WTC11 (cell line): Measurements from ENCODE around the gene SRD5A1.

Experiments used
- CREM ChIP-seq: sonication (generic); formaldehyde crosslinking; IDR thresholded peaks from 2 replicates; pipeline ENCODE4 v1.8.1; 2022; ENCODE audit warnings: mild to moderate bottlenecking, missing genetic modification reagents, moderate library complexity
- CTCF ChIP-seq: fragments of 200-600 bp; IDR thresholded peaks from 2 replicates; pipeline ENCODE4 v1.8.0; 2022; ENCODE audit warnings: antibody characterized with exemption
- RELA ChIP-seq: sonication (generic); formaldehyde crosslinking; IDR thresholded peaks from 2 replicates; pipeline ENCODE4 v1.8.1; 2022; ENCODE audit warnings: missing genetic modification reagents, mild to moderate bottlenecking, borderline replicate concordance
- SP1 ChIP-seq: sonication (generic); formaldehyde crosslinking; conservative IDR thresholded peaks from 2 replicates; pipeline ENCODE4 v1.8.1; 2022; ENCODE audit warnings: missing genetic modification reagents
- ZNF512 ChIP-seq: sonication (generic); formaldehyde crosslinking; IDR thresholded peaks from 2 replicates; pipeline ENCODE4 v1.8.1; 2022; ENCODE audit warnings: missing genetic modification reagents, borderline replicate concordance

GRCh38 chr5:6699357-6699756 is 66.1 kb downstream of the SRD5A1 start:
- TF ChIP-seq CTCF = no peak
- no peak for TF ChIP-seq ZNF512 (CRISPR knock-in tag)
- no peak for TF ChIP-seq SP1 (CRISPR knock-in tag)
- no peak for TF ChIP-seq CREM (CRISPR knock-in tag)
- no peak for TF ChIP-seq RELA (CRISPR knock-in tag)
